Fibroblast of lung (primary cell): Measurements from ENCODE around the gene CAST.

Experiments
- CTCF ChIP-seq, 2 donors: IDR thresholded peaks in 1 of 2; conservative IDR thresholded peaks in 1 of 2; 1 replicate in 1 of 2; 2 replicates in 1 of 2; pipeline ENCODE4 v1.5.1; 2011 to 2012; ENCODE audit warnings: low read length in 2 of 2, control low read depth in 1 of 2, inconsistent platforms in 1 of 2, low read depth in 1 of 2, mild to moderate bottlenecking in 1 of 2
- EZH2 ChIP-seq: IDR thresholded peaks from 2 replicates; pipeline ENCODE4 v1.5.1; 2012; ENCODE audit warnings: low read length, control low read depth, mild to moderate bottlenecking; ENCODE audit errors: missing control alignments

GRCh38 chr5:96641368-96642280 is 20.6 kb upstream of the CAST start:
- TF ChIP-seq CTCF (conservative IDR thresholded peaks at IDR 0.05 in 1 of 2, IDR thresholded peaks at IDR 0.05 in 1 of 2; ENCODE audit: low read depth in 1 of 2, low read length in 2 of 2) (no peak), EZH2 (no peak)
